Smooth muscle cell (in vitro differentiated cells): ENCODE measurements around the gene TNNI3. TPM values are rescaled to one million over a fixed set of nuclear protein-coding genes. Genes with fewer than 3 reads are reported as not detected.

ENCODE experiments used
- DNase-seq: peaks from one replicate; lab custom pipeline; 2025; ENCODE audit not compliant: unreplicated experiment; lab: John Stamatoyannopoulos, UW
- H2AFZ ChIP-seq: fragments of 200-600 bp; sonication (generic); 2 replicates; pipeline ENCODE4 v1.6.0; 2016; ENCODE audit warnings: antibody characterized with exemption, low read depth, mild to moderate bottlenecking
- H3F3A ChIP-seq: fragments of 200-600 bp; sonication (generic); 2 replicates; pipeline ENCODE4 v1.6.0; 2017; ENCODE audit warnings: antibody characterized with exemption, low read depth
- H3K27ac ChIP-seq: fragments of 200-600 bp; sonication (generic); 2 replicates; pipeline ENCODE4 v1.5.1; 2016; ENCODE audit warnings: low read depth, mild to moderate bottlenecking
- H3K27me3 ChIP-seq: fragments of 200-600 bp; sonication (generic); 2 replicates; pipeline ENCODE4 v1.6.1; 2016; ENCODE audit warnings: low read depth, mild to moderate bottlenecking
- H3K36me3 ChIP-seq: fragments of 200-600 bp; sonication (generic); 2 replicates; pipeline ENCODE4 v1.5.1; 2016; ENCODE audit warnings: low read depth
- H3K4me1 ChIP-seq: fragments of 200-600 bp; sonication (generic); 2 replicates; pipeline ENCODE4 v1.5.1; 2016; ENCODE audit warnings: low read depth
- H3K4me2 ChIP-seq: fragments of 200-600 bp; sonication (generic); 2 replicates; pipeline ENCODE4 v1.6.0; 2016; ENCODE audit warnings: mild to moderate bottlenecking
- H3K4me3 ChIP-seq: fragments of 200-600 bp; sonication (generic); 2 replicates; pipeline ENCODE4 v1.5.1; 2016; ENCODE audit warnings: mild to moderate bottlenecking
- H3K79me2 ChIP-seq: fragments of 200-600 bp; sonication (generic); 2 replicates; pipeline ENCODE4 v1.6.0; 2016; ENCODE audit warnings: low read depth, mild to moderate bottlenecking
- H3K9ac ChIP-seq: fragments of 200-600 bp; sonication (generic); 2 replicates; pipeline ENCODE4 v1.6.0; 2016; ENCODE audit warnings: low read depth
- H3K9me3 ChIP-seq: fragments of 200-600 bp; sonication (generic); replicated peaks from 2 replicates; pipeline ENCODE4 v1.5.1; 2016; ENCODE audit warnings: low read depth
- H4K20me1 ChIP-seq: fragments of 200-600 bp; sonication (generic); 2 replicates; pipeline ENCODE4 v1.6.0; 2016; ENCODE audit warnings: low read depth
- WGBS: methylation state at CpG from one replicate; pipeline ENCODE4 v1.1.7; 2016; ENCODE audit warnings: low lambda C conversion rate; 5-methylcytosine and 5-hydroxymethylcytosine counted together
- polyA plus RNA-seq: library from polyadenylated mRNA; unstranded; fragments of >200 nt; fragmentation: Nextera tagmentation; extraction: Ambion mirVana; gene quantifications from 2 replicates; pipeline ENCODE4 v1.2.1, GENCODE V29; 2016
- total RNA-seq: library from RNA; depleted of rRNA; stranded (reverse); fragments of >200 nt; gene quantifications from 2 replicates; pipeline ENCODE4 v1.2.3, GENCODE V29; 2014
- TF ChIP-seq, protein P1 (sequence below): fragments of 200-600 bp; sonication (generic); IDR thresholded peaks from 2 replicates; pipeline ENCODE4 v1.5.1; 2017; ENCODE audit warnings: borderline replicate concordance, mild to moderate bottlenecking, antibody characterized with exemption; ENCODE audit not compliant: insufficient read depth, poor library complexity, severe bottlenecking

TNNI3 gene
- total and polyA plus RNA-seq, 2 experiments from 2014 or later = 3.0 TPM; not detected in 1

DNA sequence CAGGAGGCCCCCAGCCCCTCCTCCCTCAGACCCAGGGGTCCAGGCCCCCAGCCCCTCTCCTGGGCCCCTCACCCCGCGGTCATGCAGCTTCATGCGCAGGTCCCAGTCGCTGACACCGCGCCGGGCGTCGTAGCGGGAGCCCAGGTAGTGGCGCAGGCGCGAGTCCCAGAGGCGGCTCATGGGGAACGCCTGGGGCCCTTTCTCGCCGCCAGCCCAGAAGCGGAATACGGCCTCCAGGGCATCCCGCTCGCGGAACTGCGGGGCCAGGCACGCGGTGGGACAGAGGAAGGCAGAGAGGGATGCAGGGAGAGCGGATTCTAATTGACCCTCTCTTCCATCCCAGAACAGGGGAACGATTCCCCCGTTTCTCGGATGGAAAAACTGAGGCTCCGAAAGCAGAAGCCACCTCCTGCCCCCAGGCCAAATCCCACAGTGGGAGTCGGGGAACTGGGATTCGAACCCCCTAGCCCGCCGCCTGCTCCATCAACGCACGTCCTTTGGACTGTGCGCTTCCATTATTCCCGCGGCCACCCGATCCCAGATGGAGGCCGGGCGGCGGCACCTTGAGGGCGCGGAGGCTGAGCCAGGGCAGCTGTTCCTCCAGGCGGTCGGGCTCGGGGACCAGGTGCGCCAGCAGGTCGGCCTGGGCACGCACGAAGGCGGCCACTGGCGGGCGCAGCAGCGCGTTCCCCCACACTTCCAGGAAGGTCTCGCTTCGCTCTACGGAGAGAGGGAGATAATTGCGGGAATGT, 4.2 kb upstream of the TNNI3 start:
- H3K4me1 ChIP-seq = no peaks in the 10 kb centered on the region
- no peaks in the 10 kb centered on the region for H3K9me3 ChIP-seq
- no peaks in the 10 kb centered on the region for H3K36me3 ChIP-seq
- H3K27me3 ChIP-seq = peaks cover 24% of the 10 kb centered on the region
- no peak overlapping the region for H3K27ac ChIP-seq
- H3K79me2 ChIP-seq = no peaks in the 10 kb centered on the region
- no peaks in the 10 kb centered on the region for H3F3A ChIP-seq
- WGBS = 66% methylated on average over 57 of the region's 61 CpGs
- no peak overlapping the region for H2AFZ ChIP-seq
- no peak overlapping the region for H3K9ac ChIP-seq
- H3K4me2 ChIP-seq = no peak overlapping the region
- H3K4me3 ChIP-seq = no peak overlapping the region
- no peaks in the 10 kb centered on the region for H4K20me1 ChIP-seq
- TF ChIP-seq, protein P1, sequence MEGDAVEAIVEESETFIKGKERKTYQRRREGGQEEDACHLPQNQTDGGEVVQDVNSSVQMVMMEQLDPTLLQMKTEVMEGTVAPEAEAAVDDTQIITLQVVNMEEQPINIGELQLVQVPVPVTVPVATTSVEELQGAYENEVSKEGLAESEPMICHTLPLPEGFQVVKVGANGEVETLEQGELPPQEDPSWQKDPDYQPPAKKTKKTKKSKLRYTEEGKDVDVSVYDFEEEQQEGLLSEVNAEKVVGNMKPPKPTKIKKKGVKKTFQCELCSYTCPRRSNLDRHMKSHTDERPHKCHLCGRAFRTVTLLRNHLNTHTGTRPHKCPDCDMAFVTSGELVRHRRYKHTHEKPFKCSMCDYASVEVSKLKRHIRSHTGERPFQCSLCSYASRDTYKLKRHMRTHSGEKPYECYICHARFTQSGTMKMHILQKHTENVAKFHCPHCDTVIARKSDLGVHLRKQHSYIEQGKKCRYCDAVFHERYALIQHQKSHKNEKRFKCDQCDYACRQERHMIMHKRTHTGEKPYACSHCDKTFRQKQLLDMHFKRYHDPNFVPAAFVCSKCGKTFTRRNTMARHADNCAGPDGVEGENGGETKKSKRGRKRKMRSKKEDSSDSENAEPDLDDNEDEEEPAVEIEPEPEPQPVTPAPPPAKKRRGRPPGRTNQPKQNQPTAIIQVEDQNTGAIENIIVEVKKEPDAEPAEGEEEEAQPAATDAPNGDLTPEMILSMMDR = no peak
- DNase-seq = no peak

DNA sequence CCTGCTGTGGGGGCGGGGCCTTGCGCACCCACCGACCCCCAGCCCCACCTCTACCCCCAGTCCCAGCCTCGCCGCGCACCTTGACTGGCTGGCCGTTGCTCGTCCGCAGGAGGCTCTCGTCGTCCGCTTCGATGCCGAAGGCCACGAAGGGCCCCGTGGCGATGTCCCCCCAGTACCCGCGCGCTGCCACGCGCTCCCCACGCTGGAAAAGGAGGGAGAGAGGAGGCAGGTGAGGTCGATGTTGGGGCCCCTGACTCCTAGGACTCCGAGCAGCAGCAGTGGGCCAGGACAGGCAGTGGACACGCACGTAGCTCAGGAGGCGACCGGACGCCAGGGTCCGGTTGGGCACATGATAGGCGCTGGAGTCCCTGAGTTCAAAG, 3.4 kb upstream of the TNNI3 start:
- no peak for DNase-seq
- Histone ChIP-seq H3K4me1 (no peaks in the 10 kb centered on the region), H3K27me3 (peaks cover 32% of the 10 kb centered on the region), H3K9ac (no peak overlapping the region), H2AFZ (no peak overlapping the region), H3K4me2 (no peak overlapping the region), H3K27ac (no peak overlapping the region), H3K9me3 (no peaks in the 10 kb centered on the region), H3F3A (no peaks in the 10 kb centered on the region), H3K4me3 (no peak overlapping the region), H3K36me3 (no peaks in the 10 kb centered on the region), H3K79me2 (no peaks in the 10 kb centered on the region), H4K20me1 (no peaks in the 10 kb centered on the region)
- TF ChIP-seq, protein P1 = no peak
- WGBS = 30% methylated on average over 19 of the region's 32 CpGs

DNA sequence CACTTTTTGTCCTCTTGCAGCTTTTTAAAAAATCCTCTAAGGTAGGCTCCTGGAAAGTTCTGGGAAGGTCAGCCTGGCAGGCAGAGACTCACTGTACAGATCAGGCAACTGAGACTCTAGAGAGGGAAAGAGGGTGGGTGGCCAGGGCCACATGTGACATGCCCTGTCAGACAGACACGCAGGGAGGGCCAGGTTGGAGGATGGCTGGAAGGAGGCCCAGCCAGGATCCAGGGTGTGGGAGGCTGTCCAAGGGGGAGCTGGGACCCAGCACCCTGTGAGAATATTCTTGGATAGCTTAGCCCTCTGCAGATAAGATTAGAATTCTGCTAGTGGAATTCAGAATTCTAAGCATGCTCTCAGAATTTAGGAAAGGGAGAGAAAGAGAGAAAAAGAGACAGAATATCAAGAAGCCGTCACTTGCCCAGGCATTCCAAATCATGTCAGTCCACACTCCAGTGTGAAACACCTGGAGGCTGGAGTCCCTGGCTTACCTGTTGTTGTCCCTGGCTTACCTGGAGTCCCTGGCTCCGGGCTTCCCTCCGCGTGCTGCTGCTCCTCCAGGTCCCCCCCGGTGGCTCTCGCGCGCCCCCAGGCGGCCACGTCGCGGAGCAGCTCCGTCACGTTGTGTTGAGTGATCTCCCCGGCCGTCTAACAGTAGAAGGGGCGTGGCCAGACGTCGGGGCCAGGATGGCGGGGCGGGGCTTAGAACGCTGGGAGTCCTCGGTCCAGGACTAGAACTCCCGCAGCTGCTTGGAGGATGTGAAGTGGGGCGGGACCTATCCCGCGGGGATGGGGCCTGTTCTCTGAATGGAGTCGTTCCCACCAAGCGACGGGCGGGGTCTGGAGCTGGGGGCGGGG, 2.8 kb upstream of the TNNI3 start:
- Histone ChIP-seq H3K79me2 (no peaks in the 10 kb centered on the region), H3K27ac (no peak overlapping the region), H3K27me3 (peaks cover 32% of the 10 kb centered on the region), H3K36me3 (no peaks in the 10 kb centered on the region), H3K4me2 (no peak overlapping the region), H3K4me3 (no peak overlapping the region), H4K20me1 (no peaks in the 10 kb centered on the region), H2AFZ (no peak overlapping the region), H3K9me3 (no peaks in the 10 kb centered on the region), H3F3A (no peaks in the 10 kb centered on the region), H3K4me1 (no peaks in the 10 kb centered on the region), H3K9ac (no peak overlapping the region)
- 5% methylated on average over 25 of the region's 33 CpGs for WGBS
- TF ChIP-seq, protein P1 = peak; percentile 84
- peak; percentile 37 for DNase-seq
